Measurements from ENCODE around the gene NGLY1.
A peak's percentile ranks its signal among the peaks of the same experiment; 100 is the strongest.

NGLY1 gene

DNA sequence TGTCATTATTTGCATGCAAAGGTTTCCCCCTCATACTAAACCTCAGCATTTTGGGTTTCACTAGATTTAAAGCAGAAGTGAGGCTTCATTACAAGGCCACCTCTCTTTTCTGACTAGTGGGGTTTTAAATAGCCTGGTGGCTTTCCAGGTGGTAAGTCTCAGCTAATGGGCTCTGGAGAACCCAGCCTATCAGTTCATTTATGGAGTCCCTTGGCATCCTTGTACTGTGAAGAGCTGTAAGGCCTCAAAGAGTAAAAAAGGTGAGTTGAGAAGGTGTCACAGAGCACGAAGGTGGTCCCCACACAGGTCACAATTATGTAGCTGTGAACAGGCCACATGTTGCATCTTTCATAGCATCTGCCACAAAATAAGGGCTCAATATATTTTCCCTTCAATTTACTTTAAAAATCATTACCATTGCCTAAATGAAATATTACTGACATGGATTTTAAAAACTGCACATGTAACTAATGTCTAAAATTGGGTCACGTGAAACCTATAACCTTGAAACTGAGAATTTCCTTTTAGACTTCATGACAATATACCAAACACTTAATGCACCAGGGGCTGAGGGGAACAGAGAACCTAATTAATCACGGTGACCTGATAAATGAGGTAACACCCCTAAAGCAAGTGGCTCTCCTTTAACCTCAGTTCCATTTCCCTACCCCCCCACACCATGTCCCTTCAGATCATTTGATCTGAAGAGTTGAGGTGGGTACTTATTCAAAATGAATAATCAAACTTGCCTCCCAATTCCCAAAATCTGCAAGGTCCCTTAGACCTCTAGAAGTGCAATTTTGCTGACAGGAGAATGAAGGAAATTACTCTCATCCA lies 1.3 kb downstream of the NGLY1 start:
- Histone ChIP-seq H3K9me3 (ENCODE audit: low read length) (no peaks in the 10 kb centered on the region), H3K27ac (ENCODE audit: low read depth, low read length) (no peak overlapping the region)

DNA sequence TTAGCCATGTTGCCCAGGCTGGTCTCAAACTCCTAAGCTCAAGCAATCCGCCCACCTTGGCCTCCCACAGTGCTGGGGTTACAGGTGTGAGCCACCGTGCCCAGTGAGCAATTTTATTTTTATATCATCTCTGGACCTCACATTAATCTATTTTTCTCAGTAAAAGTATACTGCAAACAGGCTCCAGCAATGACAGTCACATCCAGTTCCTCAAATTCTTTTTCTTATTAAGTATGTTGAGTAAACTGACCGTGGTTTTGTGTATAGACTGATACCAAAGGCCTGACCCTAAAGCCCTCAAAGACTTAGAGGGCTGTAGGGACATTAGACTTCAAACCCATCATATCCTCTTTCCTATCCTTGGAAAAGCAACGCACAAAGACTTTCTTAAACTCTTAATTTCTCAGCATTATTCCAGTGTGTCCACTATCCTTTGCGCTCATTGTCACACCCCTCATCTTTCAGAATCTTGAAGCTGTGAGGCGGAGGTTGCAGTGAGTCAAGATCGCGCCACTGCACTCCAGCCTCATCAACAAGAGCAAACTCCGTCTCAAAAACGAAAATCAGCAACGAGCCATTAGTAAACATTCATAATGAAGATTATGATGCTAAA lies 2.0 kb downstream of the NGLY1 start:
- peaks cover 14% of the 10 kb centered on the region for H3K36me3 ChIP-seq (ENCODE audit: insufficient read depth, low read length)

More for the DNA sequence above, 1.3 kb downstream of the NGLY1 start:
- Histone ChIP-seq H3K36me3 (ENCODE audit: insufficient read depth, low read length) (peaks cover 7% of the 10 kb centered on the region), H3K27me3 (ENCODE audit: control insufficient read depth in 1 of 2, insufficient read depth in 2 of 2, low read length in 2 of 2) (no peaks in the 10 kb centered on the region), H3K9ac (ENCODE audit: low read length) (peak overlapping the region; percentile 65), H3K4me3 (ENCODE audit: low read depth in 1 of 2, low read length in 2 of 2) (peak overlapping the region; percentile 78 to 89), H3K4me1 (ENCODE audit: insufficient read depth, low read length) (peaks cover 19% of the 10 kb centered on the region)

DNA sequence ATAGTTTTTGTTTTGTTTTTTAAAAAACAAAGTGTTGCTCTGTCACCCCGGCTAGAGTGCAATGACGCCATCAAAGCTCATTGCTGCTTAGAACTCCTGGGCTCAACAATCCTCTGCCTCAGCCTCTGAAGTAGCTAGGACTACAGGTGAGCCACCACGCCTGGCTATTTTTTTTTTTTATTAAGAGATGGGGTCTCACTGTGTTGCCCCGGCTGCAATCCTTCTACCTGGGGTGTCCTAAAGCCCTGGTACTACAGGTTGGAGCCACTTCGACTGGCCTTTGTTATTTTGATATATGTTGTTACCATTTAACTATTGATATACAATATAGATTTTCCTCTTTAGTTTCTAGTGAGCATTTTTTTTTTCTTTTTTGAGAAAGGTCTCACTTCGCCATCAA lies 2.6 kb downstream of the NGLY1 start:
- no peaks in the 10 kb centered on the region for H3K27me3 ChIP-seq (ENCODE audit: control insufficient read depth in 1 of 2, insufficient read depth in 2 of 2, low read length in 2 of 2)
- no peak overlapping the region for H3K27ac ChIP-seq (ENCODE audit: low read depth, low read length)
- H3K9me3 ChIP-seq (ENCODE audit: low read length) = no peaks in the 10 kb centered on the region
- peaks cover 19% of the 10 kb centered on the region for H3K4me1 ChIP-seq (ENCODE audit: insufficient read depth, low read length)
- no peak overlapping the region for H3K9ac ChIP-seq (ENCODE audit: low read length)
- H3K36me3 ChIP-seq (ENCODE audit: insufficient read depth, low read length) = peaks cover 21% of the 10 kb centered on the region
- H3K4me3 ChIP-seq (ENCODE audit: low read depth in 1 of 2, low read length in 2 of 2) = no peak overlapping the region

More for the DNA sequence above, 2.0 kb downstream of the NGLY1 start:
- no peak overlapping the region for H3K9ac ChIP-seq (ENCODE audit: low read length)
- no peak overlapping the region for H3K27ac ChIP-seq (ENCODE audit: low read depth, low read length)
- H3K27me3 ChIP-seq (ENCODE audit: control insufficient read depth in 1 of 2, insufficient read depth in 2 of 2, low read length in 2 of 2) = no peaks in the 10 kb centered on the region
- H3K4me3 ChIP-seq (ENCODE audit: low read depth in 1 of 2, low read length in 2 of 2) = peak overlapping the region in 1 of 2 donors; percentile 78
- H3K4me1 ChIP-seq (ENCODE audit: insufficient read depth, low read length) = peaks cover 19% of the 10 kb centered on the region
- H3K9me3 ChIP-seq (ENCODE audit: low read length) = no peaks in the 10 kb centered on the region

DNA sequence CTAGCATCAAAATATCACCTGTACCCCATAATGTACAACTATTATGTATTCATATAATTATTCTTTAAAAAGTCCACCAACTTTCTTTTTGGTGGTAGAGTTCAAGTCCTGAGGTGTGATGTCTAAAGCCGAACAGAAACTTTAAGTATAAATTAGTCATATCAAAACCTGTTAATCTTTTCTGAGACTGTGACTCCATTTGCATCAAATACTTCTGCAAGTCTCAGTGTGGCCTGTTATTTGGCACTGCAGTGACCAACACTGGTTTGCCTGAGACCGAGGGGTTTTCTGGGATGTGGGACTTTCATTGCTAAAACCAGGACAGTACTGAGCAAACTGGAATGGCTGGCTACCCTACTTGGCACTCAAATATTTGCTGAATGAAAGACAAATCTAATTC lies 7.3 kb downstream of the NGLY1 start:
- Histone ChIP-seq H3K4me1 (ENCODE audit: insufficient read depth, low read length) (no peaks in the 10 kb centered on the region), H3K27ac (ENCODE audit: low read depth, low read length) (no peak overlapping the region), H3K27me3 (ENCODE audit: control insufficient read depth in 1 of 2, insufficient read depth in 2 of 2, low read length in 2 of 2) (no peaks in the 10 kb centered on the region), H3K36me3 (ENCODE audit: insufficient read depth, low read length) (peaks cover 25% of the 10 kb centered on the region), H3K9ac (ENCODE audit: low read length) (no peak overlapping the region), H3K4me3 (ENCODE audit: low read depth in 1 of 2, low read length in 2 of 2) (no peak overlapping the region), H3K9me3 (ENCODE audit: low read length) (no peaks in the 10 kb centered on the region)

DNA sequence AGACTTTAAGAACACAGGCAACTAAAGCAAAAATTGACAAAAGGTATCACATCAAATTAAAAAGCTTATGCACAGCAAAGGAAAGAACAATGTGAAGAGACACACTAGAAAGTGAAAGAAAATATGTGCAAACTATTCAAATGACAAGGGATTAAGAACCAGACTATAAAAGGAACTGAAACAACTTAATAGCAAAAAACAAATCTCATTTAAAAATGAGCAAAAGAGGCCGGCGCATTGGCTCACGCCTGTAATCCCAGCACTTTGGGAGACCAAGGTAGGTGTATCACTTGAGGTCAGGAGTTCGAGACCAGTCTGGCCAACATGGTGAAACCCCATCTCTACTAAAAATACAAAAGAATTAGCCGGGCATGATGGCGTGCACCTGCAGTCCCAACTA lies 14.4 kb downstream of the NGLY1 start:
- Histone ChIP-seq H3K4me3 (ENCODE audit: low read depth in 1 of 2, low read length in 2 of 2) (no peak overlapping the region), H3K27me3 (ENCODE audit: control insufficient read depth in 1 of 2, insufficient read depth in 2 of 2, low read length in 2 of 2) (no peaks in the 10 kb centered on the region), H3K27ac (ENCODE audit: low read depth, low read length) (no peak overlapping the region), H3K9me3 (ENCODE audit: low read length) (no peaks in the 10 kb centered on the region), H3K36me3 (ENCODE audit: insufficient read depth, low read length) (peaks cover 2% of the 10 kb centered on the region), H3K4me1 (ENCODE audit: insufficient read depth, low read length) (no peaks in the 10 kb centered on the region), H3K9ac (ENCODE audit: low read length) (no peak overlapping the region)

DNA sequence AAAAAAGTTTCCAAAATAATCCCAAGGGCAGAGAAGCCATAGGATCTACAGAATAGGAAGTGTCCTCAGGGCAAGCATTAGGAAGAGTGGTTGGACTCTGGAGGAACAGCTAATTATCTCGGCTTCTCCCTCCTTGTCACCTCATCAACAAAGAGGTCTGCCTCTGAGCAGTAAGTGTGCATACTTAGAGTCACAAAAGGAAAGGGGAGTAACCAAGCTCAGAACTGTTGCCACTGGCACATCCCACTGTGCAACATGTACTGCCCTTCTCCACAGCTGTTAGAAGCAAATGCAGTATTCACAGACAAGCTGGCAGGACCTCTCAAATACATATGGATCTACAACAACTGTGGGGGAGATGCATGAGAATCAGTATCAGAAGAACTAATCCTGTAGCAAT lies 31.5 kb downstream of the NGLY1 start:
- peaks cover 27% of the 10 kb centered on the region for H3K36me3 ChIP-seq (ENCODE audit: insufficient read depth, low read length)

DNA sequence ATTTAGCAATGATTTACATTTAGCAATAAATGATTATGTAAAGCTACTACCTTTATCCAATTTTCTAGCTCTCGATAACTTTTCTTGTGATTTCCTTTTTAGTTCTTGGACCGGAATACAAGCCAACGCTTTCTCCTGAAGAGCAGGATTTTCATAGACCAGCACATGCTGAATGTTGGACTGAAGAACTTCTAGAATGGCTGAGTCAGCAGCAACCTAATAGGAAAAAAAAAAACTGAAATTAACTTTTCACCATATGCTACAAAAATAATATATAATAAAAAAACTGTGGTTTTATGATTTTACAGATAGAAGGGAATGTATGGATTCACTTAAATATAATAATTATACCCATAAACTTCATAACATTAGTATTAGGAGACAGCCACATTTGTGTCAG lies 32.2 kb downstream of the NGLY1 start:
- no peaks in the 10 kb centered on the region for H3K4me1 ChIP-seq (ENCODE audit: insufficient read depth, low read length)
- H3K27me3 ChIP-seq (ENCODE audit: control insufficient read depth in 1 of 2, insufficient read depth in 2 of 2, low read length in 2 of 2) = no peaks in the 10 kb centered on the region
- H3K9me3 ChIP-seq (ENCODE audit: low read length) = no peaks in the 10 kb centered on the region
- H3K36me3 ChIP-seq (ENCODE audit: insufficient read depth, low read length) = peaks cover 27% of the 10 kb centered on the region
- no peak overlapping the region for H3K9ac ChIP-seq (ENCODE audit: low read length)
- no peak overlapping the region for H3K4me3 ChIP-seq (ENCODE audit: low read depth in 1 of 2, low read length in 2 of 2)
- no peak overlapping the region for H3K27ac ChIP-seq (ENCODE audit: low read depth, low read length)

More for the DNA sequence above, 31.5 kb downstream of the NGLY1 start:
- no peak overlapping the region for H3K4me3 ChIP-seq (ENCODE audit: low read depth in 1 of 2, low read length in 2 of 2)
- no peaks in the 10 kb centered on the region for H3K4me1 ChIP-seq (ENCODE audit: insufficient read depth, low read length)
- no peak overlapping the region for H3K9ac ChIP-seq (ENCODE audit: low read length)
- no peaks in the 10 kb centered on the region for H3K27me3 ChIP-seq (ENCODE audit: control insufficient read depth in 1 of 2, insufficient read depth in 2 of 2, low read length in 2 of 2)
- H3K27ac ChIP-seq (ENCODE audit: low read depth, low read length) = no peak overlapping the region
- H3K9me3 ChIP-seq (ENCODE audit: low read length) = no peaks in the 10 kb centered on the region

DNA sequence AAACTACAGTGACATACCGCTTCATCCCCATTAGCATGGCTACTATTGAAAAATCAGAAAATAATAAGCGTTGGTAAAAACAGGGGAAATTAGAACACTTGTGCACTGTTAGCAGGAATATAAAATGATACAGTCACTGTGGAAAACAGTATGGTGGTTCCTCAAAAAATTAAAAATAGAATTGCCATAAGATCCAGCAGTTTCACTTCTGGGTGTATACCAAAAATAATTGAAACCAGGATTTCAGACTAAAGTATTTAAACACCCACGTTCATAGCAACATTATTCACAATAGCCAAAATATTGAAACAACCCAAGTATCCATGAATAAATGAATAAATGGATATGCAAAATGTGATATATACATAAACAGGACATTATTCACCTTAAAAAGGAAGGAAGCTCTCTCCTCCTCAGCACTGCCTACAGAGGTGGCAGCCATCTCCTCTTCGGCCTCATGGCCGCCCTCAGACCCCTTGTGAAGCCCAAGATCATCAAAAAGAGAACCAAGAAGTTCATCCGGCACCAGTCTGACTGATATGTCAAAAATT lies 34.1 kb downstream of the NGLY1 start:
- Histone ChIP-seq H3K27ac (ENCODE audit: low read depth, low read length) (no peak overlapping the region), H3K4me1 (ENCODE audit: insufficient read depth, low read length) (no peaks in the 10 kb centered on the region), H3K36me3 (ENCODE audit: insufficient read depth, low read length) (peaks cover 27% of the 10 kb centered on the region), H3K27me3 (ENCODE audit: control insufficient read depth in 1 of 2, insufficient read depth in 2 of 2, low read length in 2 of 2) (no peaks in the 10 kb centered on the region), H3K4me3 (ENCODE audit: low read depth in 1 of 2, low read length in 2 of 2) (no peak overlapping the region), H3K9ac (ENCODE audit: low read length) (no peak overlapping the region), H3K9me3 (ENCODE audit: low read length) (no peaks in the 10 kb centered on the region)

DNA sequence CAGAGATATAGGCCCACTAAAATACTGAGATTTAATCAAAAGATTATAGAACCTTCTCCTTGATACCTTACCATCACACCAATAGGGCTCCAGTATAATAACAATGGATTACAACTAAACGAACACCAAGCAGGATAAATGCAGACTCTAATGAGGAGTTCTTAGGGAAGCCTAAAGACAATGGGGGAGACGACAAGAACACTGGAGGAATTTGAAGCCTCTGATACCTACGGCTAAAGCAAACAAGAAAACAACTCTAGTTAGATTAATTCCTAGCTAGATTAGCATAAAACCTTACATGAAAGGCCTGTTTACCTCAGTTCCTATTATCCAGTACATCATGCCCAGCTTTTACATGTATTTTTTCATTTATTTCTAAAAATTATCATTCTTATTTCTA lies 35.1 kb downstream of the NGLY1 start:
- Histone ChIP-seq H3K4me3 (ENCODE audit: low read depth in 1 of 2, low read length in 2 of 2) (no peak overlapping the region), H3K9me3 (ENCODE audit: low read length) (no peaks in the 10 kb centered on the region), H3K36me3 (ENCODE audit: insufficient read depth, low read length) (peaks cover 30% of the 10 kb centered on the region), H3K27me3 (ENCODE audit: control insufficient read depth in 1 of 2, insufficient read depth in 2 of 2, low read length in 2 of 2) (no peaks in the 10 kb centered on the region), H3K27ac (ENCODE audit: low read depth, low read length) (no peak overlapping the region), H3K4me1 (ENCODE audit: insufficient read depth, low read length) (no peaks in the 10 kb centered on the region), H3K9ac (ENCODE audit: low read length) (no peak overlapping the region)

DNA sequence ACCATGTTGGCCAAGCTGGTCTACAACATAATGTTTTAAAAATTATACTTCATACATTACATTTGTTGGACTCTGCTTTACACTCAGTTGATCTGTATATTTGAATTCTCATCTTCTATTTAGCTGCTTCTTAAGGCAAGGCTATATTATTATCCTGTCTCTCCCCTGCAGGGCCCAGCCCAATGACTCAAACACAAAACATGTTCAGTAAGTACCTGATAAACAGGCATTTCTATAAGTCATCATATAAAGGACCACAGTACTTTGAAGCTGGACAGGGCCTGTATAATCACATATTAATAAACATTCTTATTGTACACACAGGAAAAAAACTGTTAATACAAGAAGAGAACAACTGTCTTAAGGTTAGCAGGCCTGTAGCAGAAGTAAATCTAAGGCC lies 36.2 kb downstream of the NGLY1 start:
- Histone ChIP-seq H3K4me1 (ENCODE audit: insufficient read depth, low read length) (no peaks in the 10 kb centered on the region), H3K4me3 (ENCODE audit: low read depth in 1 of 2, low read length in 2 of 2) (no peak overlapping the region), H3K27me3 (ENCODE audit: control insufficient read depth in 1 of 2, insufficient read depth in 2 of 2, low read length in 2 of 2) (no peaks in the 10 kb centered on the region), H3K36me3 (ENCODE audit: insufficient read depth, low read length) (peaks cover 34% of the 10 kb centered on the region), H3K27ac (ENCODE audit: low read depth, low read length) (no peak overlapping the region), H3K9ac (ENCODE audit: low read length) (no peak overlapping the region), H3K9me3 (ENCODE audit: low read length) (no peaks in the 10 kb centered on the region)

DNA sequence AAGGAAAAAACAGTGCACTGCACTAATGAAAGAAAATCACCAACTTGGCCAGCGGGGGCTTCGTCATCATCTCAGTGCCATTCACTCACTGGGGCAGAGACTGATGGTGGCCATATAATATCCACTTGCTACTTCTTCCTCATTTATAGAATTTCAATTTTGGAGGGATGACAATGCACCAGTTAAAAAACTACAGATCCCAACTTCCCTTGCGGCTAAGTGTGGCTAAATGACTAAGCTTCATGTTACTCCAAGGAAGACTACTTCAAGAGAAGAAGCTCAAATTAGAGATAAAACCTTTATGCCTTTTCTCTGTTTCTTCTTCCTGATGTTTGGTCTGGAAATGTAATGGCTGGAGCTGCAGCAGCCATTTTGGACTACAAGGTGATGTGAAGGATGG lies 38.8 kb downstream of the NGLY1 start:
- H3K27me3 ChIP-seq (ENCODE audit: control insufficient read depth in 1 of 2, insufficient read depth in 2 of 2, low read length in 2 of 2) = no peaks in the 10 kb centered on the region
- H3K9me3 ChIP-seq (ENCODE audit: low read length) = no peaks in the 10 kb centered on the region
- H3K9ac ChIP-seq (ENCODE audit: low read length) = no peak overlapping the region
- H3K27ac ChIP-seq (ENCODE audit: low read depth, low read length) = no peak overlapping the region
- H3K36me3 ChIP-seq (ENCODE audit: insufficient read depth, low read length) = peaks cover 20% of the 10 kb centered on the region
- no peak overlapping the region for H3K4me3 ChIP-seq (ENCODE audit: low read depth in 1 of 2, low read length in 2 of 2)
- no peaks in the 10 kb centered on the region for H3K4me1 ChIP-seq (ENCODE audit: insufficient read depth, low read length)
